Tibial artery (tissue), 4 donors: ENCODE results near the gene BBOF1.
"Not testable (repeated sequence)": the region's sequence is repeated elsewhere in the genome, so short reads cannot be mapped to it uniquely, and the experiment has no call there.

Source experiments
- DNase-seq, 2 donors: peaks; one replicate each; pipeline ENCODE4 v3.0.0-alpha.2; 2019
- H3K27ac ChIP-seq, 2 donors: fragments of 200-600 bp; sonication (generic) in 1 of 2; 1 replicate in 1 of 2; 2 replicates in 1 of 2; pipeline ENCODE4 v1.5.1; 2018 to 2019; ENCODE audit warnings: mild to moderate bottlenecking in 1 of 2
- H3K27me3 ChIP-seq, 2 donors: fragments of 200-600 bp; sonication (generic) in 1 of 2; one replicate each; pipeline versions ENCODE4 v1.5.1 to v1.6.0; 2016 to 2019
- H3K36me3 ChIP-seq, 3 donors: fragments of 200-600 bp; sonication (generic) in 2 of 3; one replicate each; pipeline ENCODE4 v1.5.1; 2016 to 2019; ENCODE audit warnings: mild to moderate bottlenecking in 2 of 3
- H3K4me1 ChIP-seq, 4 donors: fragments of 200-600 bp; sonication (generic) in 2 of 4; 1 replicate in 3 of 4; 2 replicates in 1 of 4; pipeline ENCODE4 v1.5.1; 2016 to 2019
- H3K4me3 ChIP-seq, 2 donors: fragments of 200-600 bp; sonication (generic) in 1 of 2; 1 replicate in 1 of 2; 2 replicates in 1 of 2; pipeline ENCODE4 v1.5.1; 2018 to 2019; ENCODE audit warnings: mild to moderate bottlenecking in 2 of 2
- H3K9me3 ChIP-seq, 3 donors: fragments of 200-600 bp; sonication (generic) in 1 of 3; one replicate each; pipeline ENCODE4 v1.5.1; 2016 to 2019
- CTCF ChIP-seq, 2 experiments: fragments of 200-600 bp in 1 of 2; fragments of 450-650 bp in 1 of 2; IDR thresholded peaks; one replicate each; pipeline ENCODE4 v1.5.1; 2017 to 2019; ENCODE audit warnings: antibody characterized with exemption in 2 of 2, mild to moderate bottlenecking in 1 of 2, moderate library complexity in 1 of 2
- intact Hi-C: fragments of 100-400 bp; cut with DNase I; formaldehyde crosslinking; loops from one replicate; pipeline ENCODE4 v1.15.0; 2023; ENCODE audit warnings: low total_unique reads

The BBOF1 gene, protein sequence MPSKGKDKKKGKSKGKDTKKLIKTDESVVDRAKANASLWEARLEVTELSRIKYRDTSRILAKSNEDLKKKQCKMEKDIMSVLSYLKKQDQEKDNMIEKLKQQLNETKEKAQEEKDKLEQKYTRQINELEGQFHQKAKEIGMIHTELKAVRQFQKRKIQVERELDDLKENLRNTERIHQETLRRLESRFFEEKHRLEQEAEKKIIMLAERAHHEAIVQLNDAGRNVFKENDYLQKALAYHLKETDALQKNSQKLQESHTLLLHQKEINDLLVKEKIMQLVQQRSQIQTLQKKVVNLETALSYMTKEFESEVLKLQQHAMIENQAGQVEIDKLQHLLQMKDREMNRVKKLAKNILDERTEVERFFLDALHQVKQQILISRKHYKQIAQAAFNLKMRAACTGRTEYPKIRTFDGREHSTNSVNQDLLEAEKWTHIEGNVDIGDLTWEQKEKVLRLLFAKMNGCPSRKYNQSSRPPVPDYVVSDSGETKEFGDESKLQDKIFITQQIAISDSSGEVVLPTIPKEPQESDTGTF

GRCh38 chr14:74018586-74019407 is at the start of gene BBOF1, which contains the start of gene ENTPD5:
Gene BBOF1, plus strand, starts transcription at chr14:74019349. Its CDS starts 130 bp downstream, at chr14:74019479.
Gene ENTPD5, minus strand, starts transcription at chr14:74019288. Its CDS starts 31,186 bp downstream, at chr14:73988102.
- Histone ChIP-seq H3K4me1 (peaks cover 0 to 13% (median 6%) of the 10 kb centered on the region in 4 donors), H3K27me3 (no peaks in the 10 kb centered on the region), H3K27ac (peak within 1 kb of the TSS; percentile 96 to 97), H3K36me3 (peaks cover 0 to 10% (median 0%) of the 10 kb centered on the region in 3 donors), H3K4me3 (peak within 1 kb of the TSS; percentile 83 to 84), H3K9me3 (no peaks in the 10 kb centered on the region)
- intact Hi-C loops: loop anchor here (1.0 kb wide), 1 partner anchor 68 kb away; the partner anchor contains the start of genes COQ6 and FAM161B
- peak in 1 of 2 experiments; percentile 29 for TF ChIP-seq CTCF (IDR thresholded peaks at IDR 0.05)
- DNase-seq: peak; percentile 83 to 93

DNA sequence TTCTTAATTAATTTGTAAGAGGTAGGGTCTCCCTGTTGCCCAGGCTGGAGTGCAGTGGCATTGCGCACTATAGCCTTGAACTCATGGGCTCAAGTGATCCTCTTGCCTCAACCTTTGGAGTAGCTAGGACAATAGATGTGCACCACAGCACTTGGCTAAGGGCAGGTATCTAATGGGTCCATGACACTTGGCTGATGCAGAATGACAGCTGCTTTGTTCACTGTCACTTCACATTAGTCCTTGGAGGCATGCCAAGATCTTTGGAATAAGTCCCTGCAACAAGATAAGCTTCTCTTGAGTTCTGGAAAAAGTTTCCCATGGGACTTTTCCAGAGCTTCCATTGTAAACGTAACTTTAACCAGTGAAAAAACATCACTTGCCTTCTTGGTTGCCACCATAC is 45.7 kb upstream of the BBOF1 start:
- intact Hi-C loops: no loop called here
- no peak for DNase-seq
- no peak overlapping the region for H3K27ac ChIP-seq
- H3K4me1 ChIP-seq: no peaks in the 10 kb centered on the region
- no peak overlapping the region for H3K4me3 ChIP-seq
- peaks cover 0 to 72% (median 59%) of the 10 kb centered on the region in 3 donors for H3K36me3 ChIP-seq
- no peaks in the 10 kb centered on the region for H3K27me3 ChIP-seq
- no peak for TF ChIP-seq CTCF (IDR thresholded peaks at IDR 0.05)
- H3K9me3 ChIP-seq: no peaks in the 10 kb centered on the region

- Histone ChIP-seq H3K27ac (no peak overlapping the region), H3K9me3 (no peaks in the 10 kb centered on the region), H3K36me3 (peaks cover 0 to 53% (median 42%) of the 10 kb centered on the region in 3 donors), H3K4me1 (no peaks in the 10 kb centered on the region), H3K4me3 (no peak overlapping the region), H3K27me3 (no peaks in the 10 kb centered on the region)
- no peak for TF ChIP-seq CTCF (IDR thresholded peaks at IDR 0.05)
- no peak for DNase-seq
- intact Hi-C loops: no loop called here
Observed at GRCh38 chr14:73976125-73976524, 43.0 kb upstream of the BBOF1 start.

DNA sequence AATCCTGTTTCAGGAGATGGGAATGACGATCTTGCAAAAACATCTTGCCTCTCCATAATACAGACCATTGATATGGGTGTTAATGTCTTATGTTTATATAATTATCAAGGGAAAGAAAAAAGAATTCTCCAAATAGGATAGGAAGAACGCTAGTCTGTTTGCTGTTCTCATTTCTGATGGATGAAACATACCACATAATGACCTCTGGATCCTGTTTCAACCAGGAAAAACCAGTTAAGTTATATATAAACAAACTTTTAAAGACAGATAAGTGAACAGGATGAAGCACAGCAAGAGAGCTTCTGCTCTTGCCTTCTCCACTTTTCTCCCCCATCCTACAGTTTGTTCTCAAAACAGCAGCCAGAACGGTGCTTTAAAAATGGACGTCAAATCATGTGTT is 41.3 kb upstream of the BBOF1 start:
- Histone ChIP-seq H3K4me1 (no peaks in the 10 kb centered on the region), H3K36me3 (peaks cover 4 to 59% (median 29%) of the 10 kb centered on the region in 3 donors), H3K27ac (no peak overlapping the region), H3K27me3 (no peaks in the 10 kb centered on the region), H3K4me3 (no peak overlapping the region), H3K9me3 (no peaks in the 10 kb centered on the region)
- intact Hi-C loops: no loop called here
- TF ChIP-seq CTCF (IDR thresholded peaks at IDR 0.05): no peak
- no peak for DNase-seq

- intact Hi-C loops: no loop called here
- Histone ChIP-seq H3K27me3 (no peaks in the 10 kb centered on the region), H3K4me3 (no peak overlapping the region), H3K36me3 (peaks cover 14 to 34% (median 17%) of the 10 kb centered on the region in 3 donors), H3K9me3 (no peaks in the 10 kb centered on the region), H3K27ac (no peak overlapping the region), H3K4me1 (no peaks in the 10 kb centered on the region)
- TF ChIP-seq CTCF (IDR thresholded peaks at IDR 0.05): no peak
- no peak for DNase-seq
Observed at GRCh38 chr14:73988065-73988464, 31.1 kb upstream of the BBOF1 start.

DNA sequence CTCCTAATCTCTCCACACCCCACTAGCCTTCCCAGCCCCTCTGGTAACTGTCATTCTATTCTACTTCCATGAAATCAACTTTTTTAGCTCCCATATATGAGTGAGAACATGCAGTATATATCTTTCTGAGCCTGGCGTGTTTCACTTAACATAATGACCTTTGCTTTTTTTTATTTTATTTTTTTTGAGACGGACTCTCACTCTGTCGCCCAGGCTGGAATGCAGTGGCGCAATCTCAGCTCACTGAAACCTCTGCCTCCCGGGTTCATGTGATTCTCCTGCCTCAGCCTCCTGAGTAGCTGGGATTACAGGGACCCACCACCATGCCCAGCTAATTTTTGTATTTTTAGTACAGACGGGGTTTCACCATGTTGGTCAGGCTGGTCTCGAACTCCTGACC is 30.5 kb upstream of the BBOF1 start:
- intact Hi-C loops, H3K9me3 ChIP-seq, H3K4me3 ChIP-seq, H3K27ac ChIP-seq, H3K27me3 ChIP-seq, DNase-seq, H3K4me1 ChIP-seq: not testable (repeated sequence)
- peaks cover 14 to 31% (median 17%) of the 10 kb centered on the region in 3 donors for H3K36me3 ChIP-seq
